HEK293T (cell line): ENCODE measurements around the gene TMEM184B.

Source experiments
- ARNT ChIP-seq: fragments of 450-650 bp; IDR thresholded peaks from 2 replicates; pipeline ENCODE4 v1.6.1; 2017; ENCODE audit warnings: mild to moderate bottlenecking
- BHLHE40 ChIP-seq: fragments of 450-650 bp; IDR thresholded peaks from 2 replicates; pipeline ENCODE4 v1.6.1; 2016; ENCODE audit warnings: mild to moderate bottlenecking, moderate library complexity, borderline replicate concordance
- CTBP1 ChIP-seq: fragments of 450-650 bp; IDR thresholded peaks from 2 replicates; pipeline ENCODE4 v1.6.1; 2016; ENCODE audit warnings: borderline replicate concordance
- ELF4 ChIP-seq: fragments of 450-650 bp; IDR thresholded peaks from 2 replicates; pipeline ENCODE4 v1.6.1; 2017; ENCODE audit warnings: antibody characterized with exemption
- FOXA1 ChIP-seq: fragments of 450-650 bp; IDR thresholded peaks from 2 replicates; pipeline ENCODE4 v1.6.1; 2016; ENCODE audit warnings: mild to moderate bottlenecking
- FOXM1 ChIP-seq: fragments of 450-650 bp; IDR thresholded peaks from 2 replicates; pipeline ENCODE4 v1.6.1; 2017; ENCODE audit warnings: mild to moderate bottlenecking, borderline replicate concordance
- HDGF ChIP-seq: fragments of 450-650 bp; IDR thresholded peaks from 2 replicates; pipeline ENCODE4 v1.6.1; 2017; ENCODE audit warnings: antibody characterized with exemption, borderline replicate concordance
- L3MBTL2 ChIP-seq: fragments of 450-650 bp; conservative IDR thresholded peaks from 2 replicates; pipeline ENCODE4 v1.6.1; 2016; ENCODE audit warnings: mild to moderate bottlenecking
- SP1 ChIP-seq: fragments of 450-650 bp; IDR thresholded peaks from 2 replicates; pipeline ENCODE4 v1.6.1; 2017
- TARDBP ChIP-seq: fragments of 450-650 bp; IDR thresholded peaks from 2 replicates; pipeline ENCODE4 v1.6.1; 2016

GRCh38 chr22:38186429-38186828 is 86.4 kb downstream of the TMEM184B start:
- no peak for TF ChIP-seq FOXM1
- TF ChIP-seq CTBP1, result no peak
- TF ChIP-seq SP1, result no peak
- no peak for TF ChIP-seq L3MBTL2
- no peak for TF ChIP-seq FOXA1
- TF ChIP-seq BHLHE40, result no peak
- no peak for TF ChIP-seq TARDBP
- no peak for TF ChIP-seq ARNT
- TF ChIP-seq ELF4, result no peak
- no peak for TF ChIP-seq HDGF
